ENCODE results near the gene ASB15. TPM values are rescaled to one million over a fixed set of nuclear protein-coding genes. Genes with fewer than 3 reads are reported as not detected.

ASB15 gene
- polyA plus RNA-seq, 2 of the 4 experiments (the other 2 are of a cell fraction) = not detected

- DNase-seq (ENCODE audit: low read depth in 1 of 2, low spot score in 1 of 2) (no peak), FAIRE-seq (no peak), ATAC-seq (no peak)
- 80% methylated on average over 2 of the region's 2 CpGs for WGBS (ENCODE audit: missing lambda C conversion rate)
- TF ChIP-seq MAZ (IDR thresholded peaks at IDR 0.05; ENCODE audit: borderline replicate concordance, low read depth, low read length) = no peak
- no peak for TF ChIP-seq HDAC2 (IDR thresholded peaks at IDR 0.05)
- H3K27ac ChIP-seq = no peak overlapping the region
- H3K4me3 ChIP-seq = no peak overlapping the region
- no peak overlapping the region for H3K4me2 ChIP-seq
- ChIA-PET CTCF (interaction anchor here (1.7 kb wide), 1 partner anchor 9 kb away, joined by 6 read pairs; no protein-coding TSS in a partner anchor), POLR2A (no interaction called here)
- no peaks in the 10 kb centered on the region for H3K9me3 ChIP-seq
- H3K4me1 ChIP-seq = no peaks in the 10 kb centered on the region
Observed at GRCh38 chr7:123627851-123628250, 26.2 kb downstream of the ASB15 start.

GRCh38 chr7:123628829-123629228 lies 27.2 kb downstream of the ASB15 start:
- no peaks in the 10 kb centered on the region for H3K9me3 ChIP-seq
- TF ChIP-seq CEBPB (IDR thresholded peaks at IDR 0.05) (no peak), RAD21 (conservative IDR thresholded peaks at IDR 0.05 in 1 of 2, IDR thresholded peaks at IDR 0.05 in 1 of 2) (no peak), NPAS2 (CRISPR knock-in tag; IDR thresholded peaks at IDR 0.05; ENCODE audit: borderline replicate concordance) (no peak), TFCP2L1 (CRISPR knock-in tag; IDR thresholded peaks at IDR 0.05) (no peak), NR3C1 (IDR thresholded peaks at IDR 0.05) (no peak), HOXA7 (CRISPR knock-in tag; IDR thresholded peaks at IDR 0.05) (no peak), ZFP36 (IDR thresholded peaks at IDR 0.05; ENCODE audit: borderline replicate concordance, partially characterized antibody) (no peak), JUN (IDR thresholded peaks at IDR 0.05) (no peak), HOXB13 (CRISPR knock-in tag; IDR thresholded peaks at IDR 0.05; ENCODE audit: low read depth) (no peak)
- H3K4me2 ChIP-seq = no peak overlapping the region
- DNase-seq (ENCODE audit: low read depth in 1 of 2, low spot score in 1 of 2) (no peak), FAIRE-seq (no peak), ATAC-seq (no peak)
- ChIA-PET POLR2A (no interaction called here), CTCF (interaction anchor here (0.6 kb wide), 1 partner anchor 9 kb away, joined by 3 read pairs; no protein-coding TSS in a partner anchor)
- no peak overlapping the region for H3K4me3 ChIP-seq
- H3K27ac ChIP-seq = no peak overlapping the region
- H3K4me1 ChIP-seq = no peaks in the 10 kb centered on the region
- 62% methylated on average over 5 of the region's 5 CpGs for WGBS (ENCODE audit: missing lambda C conversion rate)

- H3K9me3 ChIP-seq = no peaks in the 10 kb centered on the region
- ATAC-seq (no peak), FAIRE-seq (no peak), DNase-seq (ENCODE audit: low read depth in 1 of 2, low spot score in 1 of 2) (no peak)
- ChIA-PET POLR2A (no interaction called here), CTCF (no interaction called here)
- H3K4me3 ChIP-seq = no peak overlapping the region
- no peak overlapping the region for H3K27ac ChIP-seq
- H3K4me1 ChIP-seq = no peaks in the 10 kb centered on the region
- H3K4me2 ChIP-seq = no peak overlapping the region
- 44% methylated on average over 1 of the region's 1 CpG for whole genome bisulfite sequencing (ENCODE audit: missing lambda C conversion rate)
- TF ChIP-seq CBX2 (IDR thresholded peaks at IDR 0.05; ENCODE audit: borderline replicate concordance, low read depth) = no peak
- no peak for TF ChIP-seq HES2 (IDR thresholded peaks at IDR 0.05)
- TF ChIP-seq KDM1A (IDR thresholded peaks at IDR 0.05; ENCODE audit: low read depth) = no peak
- no peak for TF ChIP-seq ATOH8 (CRISPR knock-in tag; IDR thresholded peaks at IDR 0.05; ENCODE audit: low read depth)
- TF ChIP-seq EHMT2 (IDR thresholded peaks at IDR 0.05; ENCODE audit: low read depth) = no peak
- TF ChIP-seq FOSL2 (IDR thresholded peaks at IDR 0.05) = no peak
- TF ChIP-seq FOSL2 (CRISPR knock-in tag; IDR thresholded peaks at IDR 0.05) = no peak
- TF ChIP-seq ZNF302 (CRISPR knock-in tag; IDR thresholded peaks at IDR 0.05) = no peak
- no peak for TF ChIP-seq REST (IDR thresholded peaks at IDR 0.05)
- TF ChIP-seq E2F6 (IDR thresholded peaks at IDR 0.05; ENCODE audit: borderline replicate concordance, low read depth) = no peak
Observed at GRCh38 chr7:123629281-123629680, 27.7 kb downstream of the ASB15 start.

All from A549 (cell line).